K562 (cell line): ENCODE measurements around the gene BAD. TPM values are rescaled to one million over a fixed set of nuclear protein-coding genes. Genes with fewer than 3 reads are reported as not detected.

Experiments used
- AFF1 ChIP-seq, 2 experiments: fragments of 450-650 bp; IDR thresholded peaks; 2 replicates each; pipeline ENCODE4 v1.6.1; 2018; ENCODE audit warnings: mild to moderate bottlenecking in 2 of 2, low read depth in 1 of 2; ENCODE audit not compliant: partially characterized antibody in 2 of 2
- ATF2 ChIP-seq: sonication (generic); formaldehyde crosslinking; IDR thresholded peaks from 2 replicates; pipeline ENCODE4 v1.8.1; 2022; ENCODE audit warnings: missing genetic modification reagents
- DACH1 ChIP-seq: fragments of 450-650 bp; IDR thresholded peaks from 2 replicates; pipeline ENCODE4 v1.6.1; 2018; ENCODE audit not compliant: partially characterized antibody
- DNMT1 ChIP-seq: fragments of 450-650 bp; IDR thresholded peaks from 2 replicates; pipeline ENCODE4 v1.6.1; 2016; ENCODE audit warnings: antibody characterized with exemption, mild to moderate bottlenecking
- EP400 ChIP-seq: fragments of 450-650 bp; IDR thresholded peaks from 2 replicates; pipeline ENCODE4 v1.6.1; 2017; ENCODE audit warnings: antibody characterized with exemption, mild to moderate bottlenecking, moderate library complexity
- HNRNPH1 ChIP-seq: fragments of 200-400 bp; formaldehyde crosslinking; optimal IDR thresholded peaks from 2 replicates; pipeline ENCODE3; 2017; ENCODE audit warnings: low read depth, mild to moderate bottlenecking, low read length, moderate library complexity
- JUNB ChIP-seq: fragments of 450-650 bp; formaldehyde crosslinking; conservative IDR thresholded peaks from 2 replicates; pipeline ENCODE4 v1.4.0; 2020; ENCODE audit warnings: mild to moderate bottlenecking
- KAT2B ChIP-seq: IDR thresholded peaks from one replicate; pipeline ENCODE4 v1.6.1; 2012; ENCODE audit warnings: low read depth, mild to moderate bottlenecking, control low read depth, inconsistent platforms, low read length, moderate library complexity
- MCM2 ChIP-seq: fragments of 450-650 bp; IDR thresholded peaks from 2 replicates; pipeline ENCODE4 v1.6.1; 2017; ENCODE audit warnings: low read depth, mild to moderate bottlenecking
- NCOA2 ChIP-seq, 2 experiments: fragments of 450-650 bp; IDR thresholded peaks; 2 replicates each; pipeline ENCODE4 v1.6.1; 2018; ENCODE audit warnings: mild to moderate bottlenecking in 2 of 2, moderate library complexity in 1 of 2; ENCODE audit not compliant: partially characterized antibody in 2 of 2
- NR2C2 ChIP-seq, 2 experiments: fragments of 200-800 bp in 1 of 2; sonication (Bioruptor generic) in 1 of 2; sonication (generic) in 1 of 2; formaldehyde crosslinking in 1 of 2; IDR thresholded peaks; 2 replicates each; pipeline versions ENCODE4 v1.6.1 to v1.8.0; 2016 to 2022; ENCODE audit warnings: mild to moderate bottlenecking in 1 of 2, missing compliant biosample characterization in 1 of 2, missing genetic modification characterization in 1 of 2, missing genetic modification reagents in 1 of 2
- RBFOX2 ChIP-seq: fragments of 200-400 bp; formaldehyde crosslinking; IDR thresholded peaks from 2 replicates; pipeline ENCODE4 v1.6.1; 2017; ENCODE audit warnings: low read depth, mild to moderate bottlenecking, low read length, moderate library complexity
- RBM22 ChIP-seq: fragments of 200-400 bp; formaldehyde crosslinking; IDR thresholded peaks from 2 replicates; pipeline ENCODE4 v1.6.1; 2018; ENCODE audit warnings: low read length, low read depth; ENCODE audit not compliant: poor library complexity, severe bottlenecking
- RFX1 ChIP-seq: fragments of 450-650 bp; IDR thresholded peaks from 2 replicates; pipeline ENCODE4 v1.6.1; 2016; ENCODE audit warnings: mild to moderate bottlenecking, moderate library complexity
- SMARCA5 ChIP-seq: fragments of 450-650 bp; IDR thresholded peaks from 2 replicates; pipeline ENCODE4 v1.6.1; 2016
- SRSF1 ChIP-seq: fragments of 200-400 bp; formaldehyde crosslinking; IDR thresholded peaks from 2 replicates; pipeline ENCODE4 v1.6.1; 2017; ENCODE audit warnings: mild to moderate bottlenecking, low read depth, low read length, moderate library complexity
- ZFP1 ChIP-seq: fragments of 450-650 bp; formaldehyde crosslinking; IDR thresholded peaks from 2 replicates; pipeline ENCODE4 v1.4.0; 2020; ENCODE audit warnings: mild to moderate bottlenecking, mixed read lengths
- ZNF124 ChIP-seq: sonication (generic); formaldehyde crosslinking; IDR thresholded peaks from 2 replicates; pipeline ENCODE4 v1.8.1; 2022; ENCODE audit warnings: missing genetic modification reagents
- ZNF3 ChIP-seq: fragments of 250-450 bp; sonication (Bioruptor Pico); IDR thresholded peaks from 2 replicates; pipeline ENCODE4 v1.5.0; 2021; ENCODE audit warnings: mild to moderate bottlenecking, moderate library complexity
- ZNF408 ChIP-seq: fragments of 250-450 bp; sonication (Bioruptor Pico); IDR thresholded peaks from 2 replicates; pipeline ENCODE4 v1.4.0; 2020; ENCODE audit warnings: low read depth, mild to moderate bottlenecking, moderate library complexity
- ZNF668 ChIP-seq: fragments of 250-450 bp; sonication (Bioruptor Pico); IDR thresholded peaks from 2 replicates; pipeline ENCODE4 v1.8.0; 2022; ENCODE audit warnings: mild to moderate bottlenecking, inconsistent platforms
- polyA plus RNA-seq, 8 experiments: library from polyadenylated mRNA; depleted of rRNA in 4 of 8; stranded (reverse) in 5 of 8; unstranded in 3 of 8; fragments of >200 nt; fragmentation: Nextera tagmentation in 2 of 8; fragmentation: Illumina TruSeq in 1 of 8; extraction: Ambion mirVana in 2 of 8; extraction: Trizol in 1 of 8; gene quantifications; 2 replicates each; pipeline versions ENCODE4 v1.2.1 to v1.2.3, GENCODE V29; 2011 to 2014; ENCODE audit warnings: inconsistent platforms in 1 of 8, missing spikeins in 1 of 8
- total RNA-seq, 7 experiments: library from RNA; depleted of rRNA in 6 of 7; stranded (reverse); fragments of >200 nt in 6 of 7; fragmentation: Illumina TruSeq in 2 of 7; extraction: Trizol in 2 of 7; gene quantifications; 2 replicates each; pipeline versions ENCODE4 v1.2.1 to v1.2.3, GENCODE V29; 2011 to 2021; ENCODE audit warnings: low replicate concordance in 1 of 7
- TF ChIP-seq, protein P1 (sequence below): fragments of 250-450 bp; sonication (Bioruptor Pico); IDR thresholded peaks from 2 replicates; pipeline ENCODE4 v1.4.0; 2020; ENCODE audit warnings: mild to moderate bottlenecking, moderate library complexity

The BAD gene
- total and polyA plus RNA-seq, 9 of the 15 experiments (the other 6 are each of a cell fraction or from before 2014, with no cell fraction given) = 0.61 to 45.6 (median 11.8) TPM

GRCh38 chr11:64305691-64306562 lies 21.5 kb upstream of the BAD start (continued):
- TF ChIP-seq ZFP1 (CRISPR knock-in tag) = no peak
- TF ChIP-seq MCM2 = no peak
- TF ChIP-seq, protein P1, sequence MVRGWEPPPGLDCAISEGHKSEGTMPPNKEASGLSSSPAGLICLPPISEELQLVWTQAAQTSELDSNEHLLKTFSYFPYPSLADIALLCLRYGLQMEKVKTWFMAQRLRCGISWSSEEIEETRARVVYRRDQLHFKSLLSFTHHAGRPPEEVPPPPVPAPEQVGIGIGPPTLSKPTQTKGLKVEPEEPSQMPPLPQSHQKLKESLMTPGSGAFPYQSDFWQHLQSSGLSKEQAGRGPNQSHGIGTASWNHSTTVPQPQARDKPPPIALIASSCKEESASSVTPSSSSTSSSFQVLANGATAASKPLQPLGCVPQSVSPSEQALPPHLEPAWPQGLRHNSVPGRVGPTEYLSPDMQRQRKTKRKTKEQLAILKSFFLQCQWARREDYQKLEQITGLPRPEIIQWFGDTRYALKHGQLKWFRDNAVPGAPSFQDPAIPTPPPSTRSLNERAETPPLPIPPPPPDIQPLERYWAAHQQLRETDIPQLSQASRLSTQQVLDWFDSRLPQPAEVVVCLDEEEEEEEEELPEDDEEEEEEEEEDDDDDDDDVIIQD (CRISPR knock-in tag) = no peak
- TF ChIP-seq ATF2 (CRISPR knock-in tag) = no peak
- no peak for TF ChIP-seq SMARCA5
- TF ChIP-seq ZNF668 (CRISPR knock-in tag) = no peak
- TF ChIP-seq EP400 = peak; percentile 87
- TF ChIP-seq DNMT1 = no peak
- no peak for TF ChIP-seq SRSF1
- TF ChIP-seq JUNB (CRISPR knock-in tag) = no peak
- TF ChIP-seq NCOA2 (IDR thresholded peaks at IDR 0.05; ENCODE audit: partially characterized antibody in 2 of 2) = no peak
- no peak for TF ChIP-seq RFX1
- peak; percentile 83 for TF ChIP-seq RBFOX2
- no peak for TF ChIP-seq ZNF124 (CRISPR knock-in tag)
- TF ChIP-seq ZNF408 (CRISPR knock-in tag) = no peak
- TF ChIP-seq NR2C2 (CRISPR knock-in tag; IDR thresholded peaks at IDR 0.05) = peak; percentile 97
- TF ChIP-seq NR2C2 (tag; IDR thresholded peaks at IDR 0.05) = peak; percentile 99
- peak; percentile 64 for TF ChIP-seq RBM22
- no peak for TF ChIP-seq AFF1 (IDR thresholded peaks at IDR 0.05; ENCODE audit: low read depth in 1 of 2, partially characterized antibody in 2 of 2)
- no peak for TF ChIP-seq ZNF3 (CRISPR knock-in tag)
- no peak for TF ChIP-seq KAT2B
- no peak for TF ChIP-seq DACH1
- no peak for TF ChIP-seq HNRNPH1
